HEK293 (cell line): ENCODE measurements around the gene EGFL8.

ENCODE experiments used
- CTCF ChIA-PET: fragments of 350-600 bp; formaldehyde crosslinking; extraction: SDS; loops from one replicate; lab custom pipeline; 2021; ENCODE audit warnings: antibody characterized with exemption; lab: Yijun Ruan, JAX
- POLR2A ChIA-PET: fragments of 300-600 bp; formaldehyde crosslinking; extraction: SDS; loops from one replicate; lab custom pipeline; 2020; ENCODE audit warnings: antibody characterized with exemption, inconsistent platforms; lab: Yijun Ruan, JAX
- H3K27ac ChIP-seq: fragments of 200-500 bp; sonication (Bioruptor generic); 2 replicates; pipeline ENCODE4 v1.5.1; 2014; ENCODE audit warnings: low read depth, low read length, control low read depth, inconsistent platforms; ENCODE audit errors: extremely low read depth
- H3K36me3 ChIP-seq, 2 experiments: fragments of 200-500 bp in 1 of 2; sonication (Bioruptor generic) in 1 of 2; 1 replicate in 1 of 2; 2 replicates in 1 of 2; pipeline ENCODE4 v1.5.1; 2014 to 2017; ENCODE audit warnings: inconsistent platforms in 2 of 2, low read length in 2 of 2; ENCODE audit not compliant: control insufficient read depth in 2 of 2, insufficient read depth in 1 of 2
- H3K4me1 ChIP-seq: fragments of 200-500 bp; sonication (Bioruptor generic); 2 replicates; pipeline ENCODE4 v1.5.1; 2014; ENCODE audit warnings: mild to moderate bottlenecking, low read length, inconsistent platforms; ENCODE audit not compliant: control insufficient read depth, insufficient read depth
- H3K4me3 ChIP-seq: 2 replicates; pipeline ENCODE4 v1.5.1; 2011; ENCODE audit warnings: low read depth, mild to moderate bottlenecking, control low read depth, low read length, moderate library complexity
- H3K9me3 ChIP-seq: fragments of 200-500 bp; sonication (Bioruptor generic); 2 replicates; pipeline ENCODE4 v1.5.1; 2014; ENCODE audit warnings: low read depth, low read length, inconsistent platforms; ENCODE audit not compliant: control insufficient read depth, insufficient read depth
- REPIN1 ChIP-seq: fragments of 450-650 bp; formaldehyde crosslinking; IDR thresholded peaks from 2 replicates; pipeline ENCODE4 v1.5.1; 2017; ENCODE audit warnings: missing biosample characterization, missing genetic modification characterization, low read depth
- TCF7L2 ChIP-seq: IDR thresholded peaks from 2 replicates; pipeline ENCODE4 v1.6.1; 2011; ENCODE audit warnings: low read depth, mild to moderate bottlenecking, inconsistent platforms, low read length, moderate library complexity, borderline replicate concordance
- ZFP37 ChIP-seq: fragments of 450-650 bp; formaldehyde crosslinking; IDR thresholded peaks from 2 replicates; pipeline ENCODE4 v1.5.1; 2016; ENCODE audit warnings: missing biosample characterization, missing genetic modification characterization
- ZFP69B ChIP-seq: fragments of 450-650 bp; formaldehyde crosslinking; IDR thresholded peaks from 2 replicates; pipeline ENCODE4 v1.5.1; 2016; ENCODE audit warnings: missing biosample characterization, missing genetic modification characterization
- ZNF140 ChIP-seq: fragments of 450-650 bp; formaldehyde crosslinking; IDR thresholded peaks from 2 replicates; pipeline ENCODE4 v1.5.1; 2016; ENCODE audit warnings: missing biosample characterization, missing genetic modification characterization
- ZNF16 ChIP-seq: fragments of 450-650 bp; formaldehyde crosslinking; IDR thresholded peaks from 2 replicates; pipeline ENCODE4 v1.5.1; 2016; ENCODE audit warnings: low read depth, missing biosample characterization, missing genetic modification characterization
- ZNF23 ChIP-seq: fragments of 450-650 bp; formaldehyde crosslinking; IDR thresholded peaks from 2 replicates; pipeline ENCODE4 v1.5.1; 2016; ENCODE audit warnings: missing biosample characterization, missing genetic modification characterization, borderline replicate concordance
- ZNF239 ChIP-seq: fragments of 450-650 bp; formaldehyde crosslinking; IDR thresholded peaks from 2 replicates; pipeline ENCODE4 v1.5.1; 2016; ENCODE audit warnings: missing biosample characterization, missing genetic modification characterization
- ZNF335 ChIP-seq: fragments of 450-650 bp; formaldehyde crosslinking; conservative IDR thresholded peaks from 2 replicates; pipeline ENCODE4 v1.5.1; 2016; ENCODE audit warnings: missing biosample characterization, missing genetic modification characterization
- ZNF354C ChIP-seq: fragments of 450-650 bp; formaldehyde crosslinking; IDR thresholded peaks from 2 replicates; pipeline ENCODE4 v1.5.1; 2016; ENCODE audit warnings: missing biosample characterization, missing genetic modification characterization, low read depth, borderline replicate concordance
- ZNF530 ChIP-seq: fragments of 450-650 bp; formaldehyde crosslinking; IDR thresholded peaks from 2 replicates; pipeline ENCODE4 v1.5.1; 2016; ENCODE audit warnings: low read depth, missing biosample characterization, missing genetic modification characterization
- ZNF544 ChIP-seq: fragments of 450-650 bp; formaldehyde crosslinking; IDR thresholded peaks from 2 replicates; pipeline ENCODE4 v1.5.0; 2017; ENCODE audit warnings: missing biosample characterization, missing genetic modification characterization
- ZNF561 ChIP-seq: fragments of 450-650 bp; IDR thresholded peaks from 2 replicates; pipeline ENCODE4 v1.5.1; 2018; ENCODE audit warnings: missing biosample characterization, missing genetic modification characterization, borderline replicate concordance
- ZNF623 ChIP-seq: fragments of 450-650 bp; formaldehyde crosslinking; IDR thresholded peaks from 2 replicates; pipeline ENCODE4 v1.5.1; 2016; ENCODE audit warnings: missing biosample characterization, missing genetic modification characterization
- ZNF660 ChIP-seq: fragments of 450-650 bp; IDR thresholded peaks from 2 replicates; pipeline ENCODE4 v1.5.1; 2018; ENCODE audit warnings: missing biosample characterization, mild to moderate bottlenecking, missing genetic modification characterization
- ZNF677 ChIP-seq: fragments of 450-650 bp; IDR thresholded peaks from 2 replicates; pipeline ENCODE4 v1.5.0; 2018; ENCODE audit warnings: missing biosample characterization, mild to moderate bottlenecking, missing genetic modification characterization, moderate library complexity
- TF ChIP-seq, protein P1 (sequence below): fragments of 450-650 bp; formaldehyde crosslinking; IDR thresholded peaks from 2 replicates; pipeline ENCODE4 v1.5.1; 2017; ENCODE audit warnings: missing biosample characterization, missing genetic modification characterization
- TF ChIP-seq, protein P2 (sequence below): fragments of 450-650 bp; formaldehyde crosslinking; IDR thresholded peaks from 2 replicates; pipeline ENCODE4 v1.5.1; 2016; ENCODE audit warnings: missing biosample characterization, missing genetic modification characterization

The EGFL8 gene

GRCh38 chr6:32132110-32132509 is 32.3 kb upstream of the EGFL8 start:
- H3K27ac ChIP-seq, result no peak overlapping the region
- H3K9me3 ChIP-seq, result no peaks in the 10 kb centered on the region
- no peak overlapping the region for H3K4me3 ChIP-seq
- H3K36me3 ChIP-seq, result no peaks in the 10 kb centered on the region
- peaks cover 13% of the 10 kb centered on the region for H3K4me1 ChIP-seq
- TF ChIP-seq ZNF23 (tag by site-specific recombination), result no peak
- CTCF ChIA-PET, result interaction anchor here (5.6 kb wide), 1 partner anchor 14 kb away, joined by 65 read pairs; no protein-coding TSS in a partner anchor
- POLR2A ChIA-PET, result interaction anchor here (2.8 kb wide), 1 partner anchor 14 kb away, joined by 26 read pairs; no protein-coding TSS in a partner anchor

DNA sequence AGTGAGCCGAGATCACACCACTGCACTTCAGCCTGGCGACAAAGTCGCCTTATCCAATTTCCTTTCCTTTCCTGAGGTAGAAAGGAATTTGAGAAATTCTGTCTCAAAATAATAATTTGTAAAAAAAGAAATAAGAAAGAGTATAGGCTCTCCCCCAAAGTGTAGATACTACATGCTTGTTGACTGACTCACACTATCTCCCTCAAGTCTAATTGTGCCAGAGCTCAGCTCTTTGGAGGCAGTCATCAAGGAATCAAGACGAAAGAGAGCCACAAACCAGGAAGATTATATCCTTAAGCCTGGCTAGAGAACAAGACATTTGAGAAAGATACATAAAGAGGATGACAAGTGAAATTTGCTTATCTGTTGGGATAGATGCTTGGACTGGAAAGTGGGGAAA is 30.6 kb upstream of the EGFL8 start:
- POLR2A ChIA-PET, result no interaction called here
- Histone ChIP-seq H3K4me3 (no peak overlapping the region), H3K27ac (no peak overlapping the region), H3K36me3 (no peaks in the 10 kb centered on the region), H3K9me3 (no peaks in the 10 kb centered on the region), H3K4me1 (peaks cover 8% of the 10 kb centered on the region)
- CTCF ChIA-PET, result no interaction called here
- TF ChIP-seq ZNF239 (tag by site-specific recombination) (no peak), REPIN1 (tag by site-specific recombination) (no peak), ZNF660 (tag by site-specific recombination) (no peak)

GRCh38 chr6:32137454-32137853 is 26.9 kb upstream of the EGFL8 start:
- CTCF ChIA-PET, result interaction anchor here (1.9 kb wide), 1 partner anchor 19 kb away, joined by 7 read pairs; no protein-coding TSS in a partner anchor
- Histone ChIP-seq H3K27ac (no peak overlapping the region), H3K4me1 (no peaks in the 10 kb centered on the region), H3K4me3 (no peak overlapping the region), H3K36me3 (no peaks in the 10 kb centered on the region), H3K9me3 (no peaks in the 10 kb centered on the region)
- POLR2A ChIA-PET, result no interaction called here
- TF ChIP-seq ZNF623 (tag by site-specific recombination), result peak; percentile 96
- TF ChIP-seq ZFP69B (tag by site-specific recombination), result no peak

GRCh38 chr6:32139590-32139989 is 24.8 kb upstream of the EGFL8 start:
- POLR2A ChIA-PET, result interaction anchor here (2.1 kb wide), 1 partner anchor 10 kb away, joined by 7 read pairs; the partner anchor contains the start of gene FKBPL
- no peaks in the 10 kb centered on the region for H3K4me1 ChIP-seq
- CTCF ChIA-PET, result interaction anchor here (0.6 to 1.5 kb wide), 3 partner anchors 13 to 21 kb away, joined by 3 to 4 read pairs (median 3); no protein-coding TSS in a partner anchor
- H3K27ac ChIP-seq, result no peak overlapping the region
- TF ChIP-seq ZNF239 (tag by site-specific recombination), result no peak
- no peak for TF ChIP-seq ZNF530 (tag by site-specific recombination)
- no peak for TF ChIP-seq ZNF677 (tag by site-specific recombination)
- TF ChIP-seq ZNF544, result no peak
- TF ChIP-seq, protein P1, sequence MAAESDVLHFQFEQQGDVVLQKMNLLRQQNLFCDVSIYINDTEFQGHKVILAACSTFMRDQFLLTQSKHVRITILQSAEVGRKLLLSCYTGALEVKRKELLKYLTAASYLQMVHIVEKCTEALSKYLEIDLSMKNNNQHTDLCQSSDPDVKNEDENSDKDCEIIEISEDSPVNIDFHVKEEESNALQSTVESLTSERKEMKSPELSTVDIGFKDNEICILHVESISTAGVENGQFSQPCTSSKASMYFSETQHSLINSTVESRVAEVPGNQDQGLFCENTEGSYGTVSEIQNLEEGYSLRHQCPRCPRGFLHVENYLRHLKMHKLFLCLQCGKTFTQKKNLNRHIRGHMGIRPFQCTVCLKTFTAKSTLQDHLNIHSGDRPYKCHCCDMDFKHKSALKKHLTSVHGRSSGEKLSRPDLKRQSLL, result no peak
- no peak for TF ChIP-seq ZNF140
- TF ChIP-seq ZNF335 (tag by site-specific recombination), result no peak
- TF ChIP-seq ZNF561 (tag by site-specific recombination), result no peak
- TF ChIP-seq ZNF354C (tag by site-specific recombination), result no peak
- TF ChIP-seq TCF7L2, result no peak
- no peak for TF ChIP-seq ZFP37 (tag by site-specific recombination)
- TF ChIP-seq, protein P2, sequence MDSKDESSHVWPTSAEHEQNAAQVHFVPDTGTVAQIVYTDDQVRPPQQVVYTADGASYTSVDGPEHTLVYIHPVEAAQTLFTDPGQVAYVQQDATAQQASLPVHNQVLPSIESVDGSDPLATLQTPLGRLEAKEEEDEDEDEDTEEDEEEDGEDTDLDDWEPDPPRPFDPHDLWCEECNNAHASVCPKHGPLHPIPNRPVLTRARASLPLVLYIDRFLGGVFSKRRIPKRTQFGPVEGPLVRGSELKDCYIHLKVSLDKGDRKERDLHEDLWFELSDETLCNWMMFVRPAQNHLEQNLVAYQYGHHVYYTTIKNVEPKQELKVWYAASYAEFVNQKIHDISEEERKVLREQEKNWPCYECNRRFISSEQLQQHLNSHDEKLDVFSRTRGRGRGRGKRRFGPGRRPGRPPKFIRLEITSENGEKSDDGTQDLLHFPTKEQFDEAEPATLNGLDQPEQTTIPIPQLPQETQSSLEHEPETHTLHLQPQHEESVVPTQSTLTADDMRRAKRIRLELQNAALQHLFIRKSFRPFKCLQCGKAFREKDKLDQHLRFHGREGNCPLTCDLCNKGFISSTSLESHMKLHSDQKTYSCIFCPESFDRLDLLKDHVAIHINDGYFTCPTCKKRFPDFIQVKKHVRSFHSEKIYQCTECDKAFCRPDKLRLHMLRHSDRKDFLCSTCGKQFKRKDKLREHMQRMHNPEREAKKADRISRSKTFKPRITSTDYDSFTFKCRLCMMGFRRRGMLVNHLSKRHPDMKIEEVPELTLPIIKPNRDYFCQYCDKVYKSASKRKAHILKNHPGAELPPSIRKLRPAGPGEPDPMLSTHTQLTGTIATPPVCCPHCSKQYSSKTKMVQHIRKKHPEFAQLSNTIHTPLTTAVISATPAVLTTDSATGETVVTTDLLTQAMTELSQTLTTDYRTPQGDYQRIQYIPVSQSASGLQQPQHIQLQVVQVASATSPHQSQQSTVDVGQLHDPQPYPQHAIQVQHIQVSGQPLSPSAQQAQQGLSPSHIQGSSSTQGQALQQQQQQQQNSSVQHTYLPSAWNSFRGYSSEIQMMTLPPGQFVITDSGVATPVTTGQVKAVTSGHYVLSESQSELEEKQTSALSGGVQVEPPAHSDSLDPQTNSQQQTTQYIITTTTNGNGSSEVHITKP (tag by site-specific recombination), result no peak
- TF ChIP-seq ZNF16 (tag by site-specific recombination), result no peak
- TF ChIP-seq, all 188 proteins: peak for 0
- Histone ChIP-seq H3K9me3 (no peaks in the 10 kb centered on the region), H3K4me3 (no peak overlapping the region), H3K36me3 (no peaks in the 10 kb centered on the region)
